CD14-positive monocyte (primary cell): ENCODE data around the gene TMEM242. TPM values are rescaled to one million over a fixed set of nuclear protein-coding genes. Genes with fewer than 3 reads are reported as not detected.

ENCODE experiments used
- DNase-seq, 3 donors: peaks; one replicate each; pipeline ENCODE4 v3.0.0-alpha.2; 2011 to 2022
- H2AFZ ChIP-seq: 2 replicates; pipeline ENCODE4 v1.6.0; 2012; ENCODE audit warnings: mild to moderate bottlenecking, low read depth, low read length, inconsistent platforms; ENCODE audit not compliant: insufficient read depth, poor library complexity, severe bottlenecking
- H3K27ac ChIP-seq, 2 donors: 1 replicate in 1 of 2; 2 replicates in 1 of 2; pipeline ENCODE4 v1.5.1; 2012 to 2013; ENCODE audit warnings: low read length in 2 of 2, control low read depth in 1 of 2, inconsistent platforms in 1 of 2, low read depth in 1 of 2, mild to moderate bottlenecking in 1 of 2
- H3K27me3 ChIP-seq, 2 donors: one replicate each; pipeline versions ENCODE4 v1.6.0 to v1.6.1; 2011 to 2013; ENCODE audit warnings: low read length in 2 of 2; ENCODE audit not compliant: control insufficient read depth in 2 of 2, insufficient read depth in 2 of 2
- H3K36me3 ChIP-seq, 2 donors: replicated peaks in 1 of 2; 1 replicate in 1 of 2; 2 replicates in 1 of 2; pipeline versions ENCODE4 v1.5.1 to v1.6.1; 2012 to 2013; ENCODE audit warnings: low read length in 2 of 2, control low read depth in 1 of 2, inconsistent platforms in 1 of 2, mild to moderate bottlenecking in 1 of 2; ENCODE audit not compliant: insufficient read depth in 2 of 2, control insufficient read depth in 1 of 2
- H3K4me1 ChIP-seq, 2 donors: 1 replicate in 1 of 2; 2 replicates in 1 of 2; pipeline versions ENCODE4 v1.5.1 to v1.6.1; 2012 to 2013; ENCODE audit warnings: low read length in 2 of 2, control low read depth in 1 of 2, inconsistent platforms in 1 of 2, mild to moderate bottlenecking in 1 of 2, moderate library complexity in 1 of 2; ENCODE audit not compliant: insufficient read depth in 2 of 2, control insufficient read depth in 1 of 2
- H3K4me2 ChIP-seq: replicated peaks from 2 replicates; pipeline ENCODE3; 2012; ENCODE audit warnings: low read length, moderate library complexity, mild to moderate bottlenecking; ENCODE audit not compliant: poor library complexity, severe bottlenecking; ENCODE audit errors: extremely low read depth
- H3K4me3 ChIP-seq, 3 experiments: fragments of 200-600 bp in 1 of 3; sonication (generic) in 1 of 3; replicated peaks in 1 of 3; 1 replicate in 2 of 3; 2 replicates in 1 of 3; pipeline ENCODE4 v1.5.1; 2011 to 2013; ENCODE audit warnings: low read length in 3 of 3, mild to moderate bottlenecking in 3 of 3, control low read depth in 2 of 3, low read depth in 2 of 3, inconsistent platforms in 1 of 3, moderate library complexity in 1 of 3
- H3K79me2 ChIP-seq: 2 replicates; pipeline ENCODE4 v1.6.0; 2012; ENCODE audit warnings: mild to moderate bottlenecking, control low read depth, inconsistent platforms, low read length, moderate library complexity; ENCODE audit not compliant: insufficient read depth
- H3K9ac ChIP-seq: 2 replicates; pipeline ENCODE4 v1.6.0; 2017; ENCODE audit warnings: low read length, mild to moderate bottlenecking; ENCODE audit not compliant: insufficient read depth, poor library complexity, severe bottlenecking
- H3K9me3 ChIP-seq, 2 donors: replicated peaks in 1 of 2; 1 replicate in 1 of 2; 2 replicates in 1 of 2; pipeline versions ENCODE4 v1.5.1 to v1.6.1; 2012 to 2013; ENCODE audit warnings: low read length in 2 of 2, control low read depth in 1 of 2; ENCODE audit not compliant: control insufficient read depth in 1 of 2, insufficient read depth in 1 of 2
- H4K20me1 ChIP-seq: 2 replicates; pipeline ENCODE4 v1.6.0; 2012; ENCODE audit warnings: mild to moderate bottlenecking, low read length, control low read depth, moderate library complexity; ENCODE audit not compliant: insufficient read depth
- H3K27ac Mint-ChIP-seq, 7 donors: one replicate each; pipeline ENCODE4 v1.8.0; 2020; ENCODE audit warnings: mild to moderate bottlenecking in 7 of 7, mixed read lengths in 7 of 7, moderate library complexity in 6 of 7, inconsistent platforms in 2 of 7
- H3K27me3 Mint-ChIP-seq, 3 donors: one replicate each; pipeline ENCODE4 v1.8.0; 2021 to 2022; ENCODE audit warnings: low read depth in 3 of 3, mild to moderate bottlenecking in 3 of 3, mixed read lengths in 3 of 3, moderate library complexity in 3 of 3, inconsistent platforms in 1 of 3
- H3K36me3 Mint-ChIP-seq, 2 donors: one replicate each; pipeline ENCODE4 v1.8.0; 2020; ENCODE audit warnings: mixed read lengths in 2 of 2, inconsistent platforms in 1 of 2, mild to moderate bottlenecking in 1 of 2
- H3K4me1 Mint-ChIP-seq: one replicate; pipeline ENCODE4 v1.8.0; 2020; ENCODE audit warnings: mild to moderate bottlenecking, mixed read lengths
- H3K4me3 Mint-ChIP-seq, 2 donors: one replicate each; pipeline ENCODE4 v1.8.0; 2020; ENCODE audit warnings: mild to moderate bottlenecking in 2 of 2, mixed read lengths in 2 of 2, moderate library complexity in 1 of 2
- H3K9me3 Mint-ChIP-seq, 7 donors: one replicate each; pipeline ENCODE4 v1.8.0; 2020 to 2022; ENCODE audit warnings: mixed read lengths in 7 of 7, mild to moderate bottlenecking in 6 of 7, moderate library complexity in 6 of 7, inconsistent platforms in 2 of 7
- WGBS: methylation state at CpG from one replicate; pipeline ENCODE4 v1.1.5; 2013; ENCODE audit warnings: missing lambda C conversion rate; ENCODE audit not compliant: insufficient coverage; 5-methylcytosine and 5-hydroxymethylcytosine counted together
- intact Hi-C, 2 donors: fragments of 100-400 bp; cut with micrococcal nuclease; formaldehyde crosslinking; loops; one replicate each; pipeline versions ENCODE4 v1.15.0 to v1.15.1; 2023
- polyA plus RNA-seq, 3 donors: library from polyadenylated mRNA; depleted of rRNA in 1 of 3; unstranded in 2 of 3; stranded (reverse) in 1 of 3; fragments of 300-500 nt in 2 of 3; fragments of >200 nt in 1 of 3; fragmentation: Illumina TruSeq in 2 of 3; gene quantifications; 1 replicate in 2 of 3; 2 replicates in 1 of 3; pipeline ENCODE4 v1.2.3, GENCODE V29; 2012 to 2021
- TF ChIP-seq, protein P1 (sequence below): fragments of 200-600 bp; IDR thresholded peaks from one replicate; pipeline ENCODE4 v1.8.0; 2022; ENCODE audit warnings: antibody characterized with exemption, mild to moderate bottlenecking

Gene TMEM242
- polyA plus RNA-seq, 3 donors, result 5.6 to 9.8 (median 8.3) TPM

DNA sequence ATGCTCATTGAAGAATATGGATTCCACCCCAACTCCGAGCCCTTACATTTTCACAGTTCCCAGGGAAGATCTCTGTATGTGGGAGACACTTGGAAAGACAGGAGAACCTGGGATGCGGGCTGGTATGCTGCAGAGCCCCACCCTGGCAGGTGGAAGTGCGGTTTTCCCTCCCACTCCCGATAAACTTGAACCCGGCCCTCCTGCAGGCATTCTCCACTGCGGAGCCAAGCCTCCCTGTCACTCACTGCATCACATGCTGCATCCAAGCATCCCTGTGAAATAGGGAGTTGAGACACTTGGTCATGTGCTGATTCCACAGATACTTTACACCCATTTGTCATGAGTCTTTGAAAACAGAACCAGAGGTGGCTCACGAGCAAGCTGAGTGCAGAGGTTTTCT is 35.4 kb downstream of the TMEM242 start:
- peak overlapping the region in 1 of 7 donors; percentile 19 for H3K27ac Mint-ChIP-seq
- peaks cover 29 to 46% of the 10 kb centered on the region in 2 donors for H3K36me3 ChIP-seq
- WGBS, result 98% methylated on average over 4 of the region's 7 CpGs

DNA sequence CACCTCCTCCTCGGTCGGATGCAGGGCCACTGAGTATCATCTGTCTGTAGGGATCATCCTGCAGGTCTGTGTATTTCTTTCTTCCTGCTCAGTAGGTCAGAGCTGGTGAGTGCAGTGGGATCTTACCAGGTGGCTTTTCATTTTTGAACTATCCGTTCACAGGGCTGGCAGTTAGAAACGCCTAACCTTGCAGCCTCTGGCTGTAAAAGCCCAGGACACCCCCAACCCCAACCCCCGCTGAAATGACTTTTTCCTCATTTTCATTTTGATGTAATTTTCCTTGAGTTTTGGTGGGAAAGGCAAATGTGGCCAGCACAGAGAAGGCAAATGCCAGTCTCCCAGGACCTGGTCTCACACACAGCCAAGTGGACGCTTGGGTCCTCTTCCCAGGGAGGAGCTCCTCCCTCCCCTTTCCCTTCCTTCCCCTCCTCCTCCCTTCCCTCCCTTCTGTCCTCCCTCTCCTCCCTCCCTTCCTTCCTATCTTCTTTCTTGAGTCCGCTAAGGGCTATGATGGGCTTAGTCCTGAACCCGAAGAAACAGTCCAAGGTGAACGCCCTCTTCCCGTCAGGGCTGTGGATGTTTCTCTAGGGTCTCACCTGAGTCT is 36.0 kb downstream of the TMEM242 start:
- no peaks in the 10 kb centered on the region for H3K4me1 Mint-ChIP-seq
- H3K4me3 Mint-ChIP-seq, result no peak overlapping the region
- no peak for DNase-seq
- TF ChIP-seq, protein P1, sequence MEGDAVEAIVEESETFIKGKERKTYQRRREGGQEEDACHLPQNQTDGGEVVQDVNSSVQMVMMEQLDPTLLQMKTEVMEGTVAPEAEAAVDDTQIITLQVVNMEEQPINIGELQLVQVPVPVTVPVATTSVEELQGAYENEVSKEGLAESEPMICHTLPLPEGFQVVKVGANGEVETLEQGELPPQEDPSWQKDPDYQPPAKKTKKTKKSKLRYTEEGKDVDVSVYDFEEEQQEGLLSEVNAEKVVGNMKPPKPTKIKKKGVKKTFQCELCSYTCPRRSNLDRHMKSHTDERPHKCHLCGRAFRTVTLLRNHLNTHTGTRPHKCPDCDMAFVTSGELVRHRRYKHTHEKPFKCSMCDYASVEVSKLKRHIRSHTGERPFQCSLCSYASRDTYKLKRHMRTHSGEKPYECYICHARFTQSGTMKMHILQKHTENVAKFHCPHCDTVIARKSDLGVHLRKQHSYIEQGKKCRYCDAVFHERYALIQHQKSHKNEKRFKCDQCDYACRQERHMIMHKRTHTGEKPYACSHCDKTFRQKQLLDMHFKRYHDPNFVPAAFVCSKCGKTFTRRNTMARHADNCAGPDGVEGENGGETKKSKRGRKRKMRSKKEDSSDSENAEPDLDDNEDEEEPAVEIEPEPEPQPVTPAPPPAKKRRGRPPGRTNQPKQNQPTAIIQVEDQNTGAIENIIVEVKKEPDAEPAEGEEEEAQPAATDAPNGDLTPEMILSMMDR, result no peak
- intact Hi-C loops, result no loop called here
- H3K4me2 ChIP-seq, result no peak overlapping the region
- peaks cover 23 to 41% of the 10 kb centered on the region in 2 donors for H3K36me3 ChIP-seq
- H3K27me3 ChIP-seq, result no peaks in the 10 kb centered on the region
- no peak overlapping the region for H3K27ac ChIP-seq
- H3K9me3 Mint-ChIP-seq, result no peaks in the 10 kb centered on the region
- H3K4me3 ChIP-seq, result no peak overlapping the region
- no peaks in the 10 kb centered on the region for H4K20me1 ChIP-seq
- H2AFZ ChIP-seq, result no peak overlapping the region
- H3K79me2 ChIP-seq, result no peaks in the 10 kb centered on the region
- H3K4me1 ChIP-seq, result no peaks in the 10 kb centered on the region
- H3K9ac ChIP-seq, result no peak overlapping the region
- 89% methylated on average over 7 of the region's 10 CpGs for WGBS
- H3K36me3 Mint-ChIP-seq, result peaks cover 41 to 46% of the 10 kb centered on the region in 2 donors
- H3K27me3 Mint-ChIP-seq, result peaks cover 0 to 7% (median 2%) of the 10 kb centered on the region in 3 donors
- no peak overlapping the region for H3K27ac Mint-ChIP-seq
- H3K9me3 ChIP-seq, result peaks cover 0 to 5% of the 10 kb centered on the region in 2 donors

More for the DNA sequence above, 35.4 kb downstream of the TMEM242 start:
- no peak for DNase-seq
- no peaks in the 10 kb centered on the region for H4K20me1 ChIP-seq
- TF ChIP-seq, protein P1, result no peak
- H3K79me2 ChIP-seq, result no peaks in the 10 kb centered on the region
- no peaks in the 10 kb centered on the region for H3K9me3 ChIP-seq
- Mint-ChIP-seq H3K4me1 (no peaks in the 10 kb centered on the region), H3K9me3 (no peaks in the 10 kb centered on the region), H3K27me3 (peaks cover 0 to 6% (median 2%) of the 10 kb centered on the region in 3 donors), H3K4me3 (no peak overlapping the region), H3K36me3 (peaks cover 45 to 51% of the 10 kb centered on the region in 2 donors)
- intact Hi-C loops, result no loop called here
- no peak overlapping the region for H2AFZ ChIP-seq
- H3K27ac ChIP-seq, result no peak overlapping the region
- no peaks in the 10 kb centered on the region for H3K4me1 ChIP-seq
- no peak overlapping the region for H3K4me2 ChIP-seq
- H3K4me3 ChIP-seq, result no peak overlapping the region
- no peak overlapping the region for H3K9ac ChIP-seq
- no peaks in the 10 kb centered on the region for H3K27me3 ChIP-seq
